Activated CD4-positive, alpha-beta T cell treated with anti-CD3 and anti-CD28 coated beads for 36 hours (primary cell): ENCODE data around the gene EGLN3. TPM values are rescaled to one million over a fixed set of nuclear protein-coding genes. Genes with fewer than 3 reads are reported as not detected.

Experiments used
- ATAC-seq: fragments of 200-7000 bp; cut with Tn5 transposase; one replicate; pipeline ENCODE4 v1.10.0; 2021; ENCODE audit warnings: mild to moderate bottlenecking, moderate library complexity
- CTCF ChIA-PET: fragments of 350-600 bp; sonication (Branson Sonifier 250); formaldehyde crosslinking; loops from one replicate; lab custom pipeline; 2021; ENCODE audit warnings: antibody characterized with exemption; lab: Charles Lee
- POLR2A ChIA-PET: fragments of 350-600 bp; sonication (Branson Sonifier 250); formaldehyde crosslinking; loops from one replicate; lab custom pipeline; 2021; ENCODE audit warnings: antibody characterized with exemption, inconsistent platforms; lab: Charles Lee
- DNase-seq: peaks from one replicate; pipeline ENCODE4 v3.0.0-alpha.2; 2020
- H3K27ac Mint-ChIP-seq: one replicate; pipeline ENCODE4 v1.8.0; 2021; ENCODE audit warnings: mixed read lengths
- H3K27me3 Mint-ChIP-seq: one replicate; pipeline ENCODE4 v1.8.0; 2021; ENCODE audit warnings: mixed read lengths
- H3K36me3 Mint-ChIP-seq: one replicate; pipeline ENCODE4 v1.8.0; 2021; ENCODE audit warnings: low read depth, mixed read lengths
- H3K4me1 Mint-ChIP-seq: one replicate; pipeline ENCODE4 v1.8.0; 2021; ENCODE audit warnings: mixed read lengths
- H3K4me3 Mint-ChIP-seq: one replicate; pipeline ENCODE4 v1.8.0; 2021; ENCODE audit warnings: mild to moderate bottlenecking, moderate library complexity, mixed read lengths
- H3K9me3 Mint-ChIP-seq: one replicate; pipeline ENCODE4 v1.8.0; 2021; ENCODE audit warnings: low read depth, mixed read lengths
- intact Hi-C, 2 experiments: fragments of 100-400 bp; cut with DNase I in 1 of 2; cut with micrococcal nuclease in 1 of 2; formaldehyde crosslinking; loops; one replicate each; pipeline versions ENCODE4 v1.14.2 to v1.15.1; 2022 to 2024; cut with DNase I, micrococcal nuclease
- total RNA-seq, 2 experiments: library from RNA; stranded (reverse); gene quantifications; one replicate each; pipeline ENCODE4 v1.2.3, GENCODE V29; 2021

Gene EGLN3
- total RNA-seq, 2 experiments from 2014 or later = 3.8 to 3.9 TPM

DNA sequence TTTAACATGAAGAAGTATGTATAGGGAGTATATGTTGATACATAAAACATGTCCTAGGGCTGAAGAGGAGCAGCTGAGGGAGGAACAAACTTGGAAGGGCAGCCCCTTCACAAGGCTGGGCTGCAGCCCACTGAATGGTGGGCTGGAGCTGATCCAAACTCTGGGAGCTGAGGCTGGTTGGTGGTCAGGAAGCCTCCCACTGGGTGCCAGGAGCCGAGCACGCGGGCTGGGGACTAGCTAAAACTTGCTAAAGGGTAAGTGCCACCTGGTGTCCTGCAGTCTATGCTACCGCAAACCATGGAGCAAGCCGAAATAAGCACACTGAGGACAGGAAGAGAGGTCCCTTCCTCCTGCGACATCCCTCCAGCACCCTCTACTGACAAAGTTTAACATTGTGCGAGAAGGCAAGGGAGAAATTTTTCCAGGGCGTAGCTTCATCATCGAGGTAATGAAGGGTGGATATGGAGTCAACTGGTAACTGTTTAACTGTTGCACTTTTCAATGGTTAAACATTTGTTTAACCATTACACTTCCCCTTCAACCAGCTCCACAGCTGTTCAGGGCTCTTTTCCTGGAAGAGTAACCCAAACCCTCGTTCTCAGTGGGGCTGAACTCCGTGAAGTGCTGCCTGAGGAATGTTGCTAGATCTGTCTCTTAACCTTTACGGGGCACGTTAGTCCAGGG is 42.2 kb downstream of the EGLN3 start:
- no peaks in the 10 kb centered on the region for H3K9me3 Mint-ChIP-seq
- intact Hi-C loops = no loop called here
- CTCF ChIA-PET = no interaction called here
- POLR2A ChIA-PET = no interaction called here
- no peak overlapping the region for H3K27ac Mint-ChIP-seq
- H3K4me1 Mint-ChIP-seq = no peaks in the 10 kb centered on the region
- no peaks in the 10 kb centered on the region for H3K27me3 Mint-ChIP-seq
- no peaks in the 10 kb centered on the region for H3K36me3 Mint-ChIP-seq
- DNase-seq (no peak), ATAC-seq (no peak)
- no peak overlapping the region for H3K4me3 Mint-ChIP-seq

DNA sequence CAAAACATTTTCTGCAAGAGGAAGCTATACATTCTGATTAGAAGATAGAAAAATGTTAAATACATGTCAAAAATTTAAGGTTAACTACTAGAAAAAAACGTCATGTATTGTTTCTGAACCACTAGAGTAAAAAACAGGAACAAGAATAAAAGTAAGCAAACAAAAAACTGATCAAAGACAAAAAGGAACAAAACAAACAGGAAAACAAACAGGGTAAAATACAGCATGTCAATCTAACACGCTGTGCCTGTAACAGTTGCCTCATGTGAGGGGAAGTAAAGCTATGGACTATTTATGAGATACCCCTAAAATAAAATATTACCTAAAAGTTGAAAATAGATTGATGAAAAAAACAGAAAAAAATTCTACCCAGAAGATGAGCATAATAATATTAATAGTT is 43.9 kb downstream of the EGLN3 start:
- no peaks in the 10 kb centered on the region for H3K4me1 Mint-ChIP-seq

DNA sequence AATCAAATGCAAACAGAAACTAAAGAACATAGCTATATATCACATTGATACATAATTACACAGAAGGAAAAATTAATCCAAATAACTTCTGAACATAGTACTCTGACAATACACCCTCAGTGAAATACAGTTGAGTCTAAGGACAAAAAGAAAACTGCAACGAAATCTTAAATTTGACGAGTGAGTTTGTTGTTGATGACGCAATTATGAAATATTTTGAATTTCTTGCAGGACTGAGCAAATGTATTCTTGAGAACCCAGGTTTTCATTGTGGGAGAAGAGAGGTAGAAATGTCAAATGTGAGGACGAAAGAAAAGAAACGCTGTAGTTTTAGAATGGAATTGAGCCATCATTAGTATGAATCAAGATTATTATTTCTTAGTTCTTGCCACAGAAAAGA is 46.3 kb downstream of the EGLN3 start:
- intact Hi-C loops = no loop called here
- no peak overlapping the region for H3K4me3 Mint-ChIP-seq
- H3K9me3 Mint-ChIP-seq = no peaks in the 10 kb centered on the region
- H3K27ac Mint-ChIP-seq = no peak overlapping the region
- DNase-seq = no peak
- no peaks in the 10 kb centered on the region for H3K27me3 Mint-ChIP-seq
- no peaks in the 10 kb centered on the region for H3K4me1 Mint-ChIP-seq
- CTCF ChIA-PET = interaction anchor here (0.6 kb wide), 1 partner anchor 192 kb away, joined by 3 read pairs; no protein-coding TSS in a partner anchor
- H3K36me3 Mint-ChIP-seq = no peaks in the 10 kb centered on the region
- POLR2A ChIA-PET = interaction anchor here (0.6 kb wide), 1 partner anchor 54 kb away, joined by 3 read pairs; no protein-coding TSS in a partner anchor
- no peak for ATAC-seq

More for the DNA sequence above, 43.9 kb downstream of the EGLN3 start:
- no peak for DNase-seq
- intact Hi-C loops = no loop called here
- ChIA-PET CTCF (no interaction called here), POLR2A (interaction anchor here (0.6 kb wide), 1 partner anchor 1562 kb away, joined by 6 read pairs; no protein-coding TSS in a partner anchor)
- no peaks in the 10 kb centered on the region for H3K27me3 Mint-ChIP-seq
- no peaks in the 10 kb centered on the region for H3K36me3 Mint-ChIP-seq
- H3K4me3 Mint-ChIP-seq = no peak overlapping the region
- H3K9me3 Mint-ChIP-seq = no peaks in the 10 kb centered on the region
- H3K27ac Mint-ChIP-seq = no peak overlapping the region
- no peak for ATAC-seq

DNA sequence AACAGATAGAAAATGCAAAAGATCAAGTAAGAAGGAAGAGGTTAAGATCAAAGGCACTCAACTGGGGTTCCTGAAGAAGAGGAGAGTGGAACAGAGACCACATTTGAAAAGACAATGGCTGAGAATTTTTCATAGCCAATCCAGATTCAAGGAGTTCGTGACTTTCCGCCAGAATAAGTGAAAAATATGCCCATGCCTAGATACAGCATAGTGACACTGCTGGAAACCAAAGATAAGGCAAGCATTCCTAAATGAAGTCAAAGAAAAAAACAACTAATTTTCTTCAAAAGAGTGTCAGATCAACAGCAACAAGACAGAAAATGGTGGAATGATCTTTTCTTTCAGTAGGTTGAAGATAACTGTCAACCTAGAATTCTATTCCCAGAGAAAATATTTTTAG is 47.5 kb downstream of the EGLN3 start:
- Mint-ChIP-seq H3K4me3 (no peak overlapping the region), H3K27ac (no peak overlapping the region), H3K4me1 (no peaks in the 10 kb centered on the region), H3K9me3 (no peaks in the 10 kb centered on the region), H3K36me3 (no peaks in the 10 kb centered on the region), H3K27me3 (no peaks in the 10 kb centered on the region)
- ATAC-seq = no peak
- DNase-seq = no peak
- ChIA-PET POLR2A (no interaction called here), CTCF (no interaction called here)
- intact Hi-C loops = no loop called here

DNA sequence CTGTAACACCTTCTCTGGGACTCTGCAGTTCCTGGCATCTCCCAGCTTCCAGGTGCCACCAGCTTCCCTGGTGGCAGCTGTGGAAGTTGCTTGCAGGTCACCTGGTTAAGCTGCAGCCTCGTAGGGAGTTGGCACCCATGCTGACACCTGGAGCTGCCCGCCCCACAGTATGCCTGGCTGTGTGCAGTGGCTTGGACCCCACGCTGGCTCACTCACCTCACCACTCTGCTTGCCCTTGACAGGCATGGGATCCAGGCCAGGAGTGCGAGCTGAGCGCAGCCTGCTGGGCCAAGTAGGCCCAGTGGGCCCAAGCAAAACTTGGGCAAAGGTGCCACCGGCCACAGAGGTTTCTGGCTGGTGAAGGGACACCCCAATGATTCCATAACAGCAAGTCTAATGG is 48.5 kb downstream of the EGLN3 start:
- Mint-ChIP-seq H3K27me3 (no peaks in the 10 kb centered on the region), H3K4me3 (no peak overlapping the region), H3K36me3 (no peaks in the 10 kb centered on the region), H3K27ac (no peak overlapping the region), H3K4me1 (no peaks in the 10 kb centered on the region), H3K9me3 (no peaks in the 10 kb centered on the region)
- CTCF ChIA-PET = interaction anchor here (0.6 to 0.7 kb wide), 2 partner anchors 25 to 140 kb away, joined by 3 to 4 read pairs; no protein-coding TSS in a partner anchor
- intact Hi-C loops = no loop called here
- ATAC-seq (no peak), DNase-seq (no peak)
- POLR2A ChIA-PET = no interaction called here

DNA sequence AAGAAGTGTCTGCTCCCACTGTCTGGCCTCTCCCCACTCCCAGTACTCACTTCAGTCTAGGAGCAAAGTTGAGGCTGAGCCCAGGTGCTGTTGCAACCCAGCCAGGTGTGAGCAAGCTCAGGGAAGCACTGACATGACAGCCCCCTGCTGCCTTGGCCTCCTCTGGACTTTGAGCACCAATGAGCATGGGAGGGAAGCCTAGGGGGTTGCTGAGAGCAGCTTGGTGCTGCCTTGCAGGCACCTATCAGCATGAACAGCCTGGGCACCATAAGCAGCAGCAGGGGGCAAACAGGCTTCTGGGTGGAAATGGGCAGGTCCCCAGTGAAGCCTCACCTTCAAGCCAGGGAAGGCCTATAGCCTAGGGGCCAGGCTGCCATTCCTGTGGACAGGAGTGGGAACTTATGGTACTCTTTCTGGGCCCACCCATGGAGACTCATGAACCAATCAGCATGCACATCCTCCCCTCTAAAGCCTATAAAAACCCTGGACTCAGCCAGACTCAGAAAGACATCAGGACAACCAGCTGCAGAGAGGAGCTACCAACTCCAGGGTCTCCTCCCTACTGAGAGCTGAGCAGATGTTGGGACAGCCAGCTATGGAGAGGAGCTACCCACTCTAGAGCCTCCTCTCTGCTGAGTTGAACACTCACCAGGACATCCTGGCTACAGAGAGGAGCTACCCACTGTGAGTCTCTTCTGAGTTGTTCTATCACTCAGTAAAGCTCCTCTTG is 49.3 kb downstream of the EGLN3 start:
- H3K27me3 Mint-ChIP-seq = no peaks in the 10 kb centered on the region
- intact Hi-C loops = no loop called here
- no peaks in the 10 kb centered on the region for H3K9me3 Mint-ChIP-seq
- H3K36me3 Mint-ChIP-seq = no peaks in the 10 kb centered on the region
- DNase-seq (no peak), ATAC-seq (no peak)
- no peak overlapping the region for H3K4me3 Mint-ChIP-seq
- ChIA-PET POLR2A (no interaction called here), CTCF (interaction anchor here (0.6 to 1.2 kb wide), 3 partner anchors 8 to 141 kb away, joined by 3 to 4 read pairs (median 3); no protein-coding TSS in a partner anchor)
- no peak overlapping the region for H3K27ac Mint-ChIP-seq
- no peaks in the 10 kb centered on the region for H3K4me1 Mint-ChIP-seq

DNA sequence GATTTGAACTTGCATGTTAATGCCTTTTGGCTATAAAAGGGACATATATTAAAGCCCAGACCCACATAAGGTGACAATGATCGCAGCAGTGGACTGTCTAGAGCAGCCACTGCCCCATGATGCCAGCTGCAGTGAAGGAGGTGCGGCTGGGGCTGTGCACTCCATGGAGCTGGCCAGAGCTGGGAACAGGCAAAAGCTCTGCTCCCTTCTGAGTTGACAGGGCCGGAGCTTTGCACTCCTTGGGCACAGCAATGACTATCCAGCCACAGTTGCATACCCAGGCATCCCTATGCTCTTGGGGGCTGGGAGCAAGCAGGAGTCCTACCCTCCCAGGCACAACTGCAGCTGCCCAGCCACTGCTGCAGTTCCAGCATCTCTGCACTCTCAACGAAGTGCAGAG is 50.2 kb downstream of the EGLN3 start:
- Mint-ChIP-seq H3K9me3 (no peaks in the 10 kb centered on the region), H3K27me3 (no peaks in the 10 kb centered on the region), H3K27ac (no peak overlapping the region), H3K4me3 (no peak overlapping the region), H3K36me3 (no peaks in the 10 kb centered on the region), H3K4me1 (no peaks in the 10 kb centered on the region)
- POLR2A ChIA-PET = no interaction called here
- ATAC-seq = no peak
- CTCF ChIA-PET = interaction anchor here (1.0 to 1.2 kb wide), 2 partner anchors 9 to 47 kb away, joined by 3 to 4 read pairs; no protein-coding TSS in a partner anchor
- intact Hi-C loops = no loop called here
- DNase-seq = no peak

DNA sequence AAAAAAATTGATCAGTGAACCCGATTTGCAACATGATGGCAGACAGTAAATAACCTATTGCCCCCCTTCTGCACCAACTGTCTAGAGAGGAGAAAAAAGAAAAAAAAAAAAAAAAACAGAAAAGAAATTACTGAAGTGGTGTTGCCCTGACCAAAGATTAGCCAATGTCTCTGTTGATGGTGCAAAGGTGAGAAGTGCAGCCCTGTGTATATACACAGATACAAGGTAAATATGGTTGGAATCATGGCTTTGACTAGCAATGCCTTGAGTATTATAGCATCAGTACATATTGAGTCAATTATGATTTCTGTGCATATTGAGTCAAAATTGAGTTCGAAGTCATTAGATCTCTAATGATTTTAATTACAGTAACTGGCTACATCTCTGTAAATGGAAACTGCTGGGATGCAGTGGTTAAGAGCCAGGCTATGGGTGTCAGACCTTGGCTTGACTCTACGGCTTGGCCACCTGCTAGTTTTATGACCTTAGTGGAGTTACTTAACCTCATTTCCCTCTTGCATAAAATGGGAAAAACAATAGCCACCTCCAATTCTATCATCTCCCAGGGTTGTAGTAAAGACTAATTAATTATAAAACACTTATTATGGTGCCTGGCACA is 51.0 kb downstream of the EGLN3 start:
- Mint-ChIP-seq H3K36me3 (no peaks in the 10 kb centered on the region), H3K9me3 (peaks cover 3% of the 10 kb centered on the region), H3K4me3 (no peak overlapping the region), H3K4me1 (no peaks in the 10 kb centered on the region), H3K27ac (no peak overlapping the region), H3K27me3 (no peaks in the 10 kb centered on the region)
- ChIA-PET POLR2A (no interaction called here), CTCF (interaction anchor here (1.0 kb wide), 1 partner anchor 46 kb away, joined by 4 read pairs; no protein-coding TSS in a partner anchor)
- DNase-seq (no peak), ATAC-seq (no peak)
- intact Hi-C loops = no loop called here

DNA sequence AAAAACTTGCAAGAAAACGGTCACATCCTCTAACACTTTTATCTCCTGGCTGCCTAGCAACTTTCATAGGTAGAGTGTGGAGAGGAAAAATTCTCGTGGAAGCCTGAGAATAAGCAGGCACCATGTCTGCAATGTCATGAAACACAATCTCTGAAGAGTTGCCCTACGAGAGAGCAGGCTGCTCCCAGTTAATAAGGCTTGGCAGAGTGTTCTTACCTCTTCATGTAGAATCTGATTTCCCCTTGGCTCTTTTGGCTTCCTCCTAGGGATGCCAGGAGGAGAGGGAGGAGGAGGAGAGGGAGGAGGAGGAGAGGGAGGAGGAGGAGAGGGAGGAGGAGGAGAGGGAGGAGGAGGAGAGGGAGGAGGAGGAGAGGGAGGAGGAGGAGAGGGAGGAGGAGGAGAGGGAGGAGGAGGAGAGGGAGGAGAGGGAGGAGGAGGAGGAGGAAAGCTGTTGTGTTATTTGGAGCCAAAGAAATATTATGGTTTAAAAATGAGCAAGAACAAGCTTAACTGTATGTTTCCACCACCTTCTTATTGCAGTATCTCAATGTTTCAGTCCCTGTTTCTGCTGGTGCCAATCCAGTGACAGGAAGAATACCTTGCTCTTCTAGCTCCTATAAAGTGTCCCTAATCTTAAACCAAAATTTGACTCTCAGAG is 52.9 kb downstream of the EGLN3 start:
- Mint-ChIP-seq H3K36me3 (no peaks in the 10 kb centered on the region), H3K4me1 (no peaks in the 10 kb centered on the region), H3K27ac (no peak overlapping the region), H3K9me3 (peaks cover 12% of the 10 kb centered on the region), H3K27me3 (no peaks in the 10 kb centered on the region), H3K4me3 (no peak overlapping the region)
- intact Hi-C loops = no loop called here
- no peak for DNase-seq
- no peak for ATAC-seq
- ChIA-PET POLR2A (interaction anchor here (0.6 kb wide), 1 partner anchor 388 kb away, joined by 3 read pairs; no protein-coding TSS in a partner anchor), CTCF (no interaction called here)

DNA sequence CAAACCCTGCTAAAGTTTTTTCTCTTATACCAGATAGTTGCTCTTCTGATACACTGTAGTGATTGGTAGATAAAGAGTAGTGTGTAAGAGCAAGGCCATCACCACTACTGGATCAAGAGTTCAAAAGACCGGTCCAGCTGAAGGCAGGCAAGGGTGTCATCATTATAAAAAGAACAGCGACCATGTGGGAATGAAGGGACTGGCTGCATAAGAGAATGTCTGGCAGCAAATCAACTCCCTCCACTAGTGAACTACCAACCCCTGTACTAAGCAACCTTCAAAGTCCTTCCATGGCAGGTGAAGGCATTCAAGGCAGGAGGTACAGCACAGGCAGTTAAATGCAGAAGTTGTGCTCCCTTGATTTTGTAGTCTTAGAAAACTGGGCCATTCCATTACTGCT is 53.5 kb downstream of the EGLN3 start:
- Mint-ChIP-seq H3K4me3 (no peak overlapping the region), H3K27me3 (no peaks in the 10 kb centered on the region), H3K9me3 (peaks cover 12% of the 10 kb centered on the region), H3K27ac (no peak overlapping the region), H3K4me1 (no peaks in the 10 kb centered on the region), H3K36me3 (no peaks in the 10 kb centered on the region)
- DNase-seq (no peak), ATAC-seq (no peak)
- intact Hi-C loops = no loop called here
- ChIA-PET POLR2A (interaction anchor here (0.6 kb wide), 1 partner anchor 388 kb away, joined by 3 read pairs; no protein-coding TSS in a partner anchor), CTCF (no interaction called here)

DNA sequence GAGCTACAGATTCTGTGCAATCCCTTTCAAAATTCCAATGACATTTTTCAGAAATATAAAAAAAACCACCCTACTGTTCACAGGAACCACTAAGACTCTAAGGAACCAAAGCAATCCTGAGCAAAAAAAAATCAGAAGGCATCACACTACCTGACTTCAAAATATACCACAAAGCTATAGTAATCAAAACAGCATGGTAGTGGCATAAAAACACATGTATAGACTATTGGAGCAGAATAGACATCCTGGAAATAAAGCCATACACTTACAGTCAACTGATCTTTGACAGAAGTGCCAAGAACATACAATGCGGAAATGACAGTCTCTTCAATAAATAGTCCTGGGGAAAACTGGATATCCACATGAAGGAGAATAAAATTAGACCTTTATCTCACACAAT is 56.5 kb downstream of the EGLN3 start:
- Mint-ChIP-seq H3K27ac (no peak overlapping the region), H3K9me3 (peaks cover 16% of the 10 kb centered on the region), H3K4me3 (no peak overlapping the region), H3K36me3 (no peaks in the 10 kb centered on the region), H3K4me1 (no peaks in the 10 kb centered on the region), H3K27me3 (no peaks in the 10 kb centered on the region)
- DNase-seq (no peak), ATAC-seq (no peak)
- ChIA-PET CTCF (no interaction called here), POLR2A (no interaction called here)
- intact Hi-C loops = no loop called here
